Spinal cord (tissue), 10 donors: ENCODE measurements around the gene SH2D1B. TPM values are rescaled to one million over a fixed set of nuclear protein-coding genes. Genes with fewer than 3 reads are reported as not detected.
"Not testable (repeated sequence)": the region's sequence is repeated elsewhere in the genome, so short reads cannot be mapped to it uniquely, and the experiment has no call there.

Source experiments
- DNase-seq, 6 donors: peaks; one replicate each; pipeline versions ENCODE4 v3.0.0 to v3.0.0-alpha.2; 2013 to 2015; ENCODE audit warnings: low spot score in 6 of 6, low read depth in 4 of 6
- H3K27ac ChIP-seq: one replicate; pipeline ENCODE4 v1.5.1; 2013; ENCODE audit warnings: low read depth, low read length, control low read depth
- H3K27me3 ChIP-seq: one replicate; pipeline ENCODE4 v1.6.1; 2013; ENCODE audit warnings: low read length; ENCODE audit not compliant: control insufficient read depth, insufficient read depth
- H3K36me3 ChIP-seq: one replicate; pipeline ENCODE4 v1.6.1; 2013; ENCODE audit warnings: low read length; ENCODE audit not compliant: control insufficient read depth, insufficient read depth
- H3K4me1 ChIP-seq: one replicate; pipeline ENCODE4 v1.6.1; 2013; ENCODE audit warnings: low read length; ENCODE audit not compliant: control insufficient read depth, insufficient read depth
- H3K4me3 ChIP-seq: one replicate; pipeline ENCODE4 v1.5.1; 2013; ENCODE audit warnings: low read depth, low read length, control low read depth
- H3K9me3 ChIP-seq: one replicate; pipeline ENCODE4 v1.6.1; 2013; ENCODE audit warnings: low read length; ENCODE audit not compliant: control insufficient read depth, insufficient read depth
- WGBS: methylation state at CpG from one replicate; pipeline ENCODE4 v1.1.5; 2013; ENCODE audit warnings: missing lambda C conversion rate; ENCODE audit not compliant: insufficient coverage; 5-methylcytosine and 5-hydroxymethylcytosine counted together
- polyA plus RNA-seq, 2 donors: library from polyadenylated mRNA; unstranded; fragments of 120-200 nt; gene quantifications; one replicate each; pipeline ENCODE4 v1.2.1, GENCODE V29; 2013; ENCODE audit not compliant: insufficient read length in 2 of 2
- total RNA-seq, 2 donors: library from RNA; depleted of rRNA in 1 of 2; stranded (reverse); fragments of 120-200 nt in 1 of 2; fragments of >200 nt in 1 of 2; gene quantifications; one replicate each; pipeline versions ENCODE4 v1.2.3 to v1.2.4, GENCODE V29; 2013 to 2014
- donor health status: healthy.

Gene SH2D1B
- total and polyA plus RNA-seq, 4 donors, result 0.10 to 0.17 TPM; not detected in 2

DNA sequence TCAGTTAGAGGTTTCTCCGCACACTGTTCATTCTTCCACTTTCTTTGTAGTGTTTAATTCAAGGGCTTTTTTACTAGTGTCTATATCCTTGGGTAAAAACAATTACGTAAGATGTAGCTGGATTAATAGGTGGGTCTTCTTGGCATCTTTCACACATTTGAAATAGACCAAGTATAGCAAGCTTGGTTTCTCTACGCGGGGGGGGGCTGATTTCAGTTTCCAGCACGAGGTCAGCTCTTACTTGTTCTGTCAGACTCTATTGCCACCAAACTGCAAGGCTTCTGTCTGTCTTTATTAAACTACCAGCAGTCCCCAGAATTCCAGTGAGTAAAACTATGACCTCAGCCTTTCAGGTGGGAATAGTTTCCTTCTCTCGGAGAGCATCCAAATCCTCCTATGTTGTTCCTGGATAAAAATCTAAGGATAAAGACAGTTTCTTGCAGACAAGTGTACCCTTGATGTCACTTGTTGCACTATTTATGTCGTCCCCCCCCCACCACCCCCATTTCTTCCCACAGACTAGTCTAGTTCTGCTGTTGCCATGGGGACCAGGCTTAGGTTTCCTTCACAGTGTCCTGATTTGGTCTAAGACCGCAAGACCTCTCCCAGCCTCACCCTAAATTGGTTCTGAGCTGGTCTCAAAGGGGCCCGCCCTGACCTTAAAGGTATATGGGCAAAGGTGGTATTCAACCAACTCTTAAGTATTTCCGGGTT lies 52.3 kb downstream of the SH2D1B start:
- no peaks in the 10 kb centered on the region for H3K9me3 ChIP-seq
- H3K36me3 ChIP-seq, result peaks cover 19% of the 10 kb centered on the region
- no peak overlapping the region for H3K27ac ChIP-seq
- no peak for DNase-seq
- no peak overlapping the region for H3K4me3 ChIP-seq
- no peaks in the 10 kb centered on the region for H3K27me3 ChIP-seq
- H3K4me1 ChIP-seq, result peaks cover 5% of the 10 kb centered on the region
- 84% methylated on average over 9 of the region's 10 CpGs for WGBS

DNA sequence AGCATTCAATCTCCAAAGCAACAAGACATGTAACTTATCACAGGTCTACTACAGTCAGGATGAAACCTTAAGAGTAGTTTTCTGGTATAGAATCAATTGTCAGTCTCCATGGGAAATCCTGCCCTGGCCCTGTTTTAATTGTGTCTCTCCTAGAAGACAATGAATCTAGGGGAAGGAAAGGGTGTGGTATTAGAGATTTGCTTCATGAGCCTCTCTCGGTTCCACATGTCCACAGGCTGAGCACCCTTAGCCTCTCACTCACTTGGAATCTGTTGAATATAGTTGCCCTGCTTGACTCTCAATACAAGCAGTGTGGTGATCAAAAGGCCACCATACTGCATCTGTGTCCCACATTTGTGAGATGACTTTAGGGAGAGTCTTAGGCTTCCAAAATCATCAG lies 53.0 kb downstream of the SH2D1B start:
- Histone ChIP-seq H3K36me3 (peaks cover 19% of the 10 kb centered on the region), H3K4me1 (peaks cover 5% of the 10 kb centered on the region), H3K27ac (no peak overlapping the region), H3K27me3 (no peaks in the 10 kb centered on the region), H3K9me3 (no peaks in the 10 kb centered on the region), H3K4me3 (no peak overlapping the region)
- no peak for DNase-seq
- no CpG with 5 or more reads among the region's 1 CpG for WGBS

DNA sequence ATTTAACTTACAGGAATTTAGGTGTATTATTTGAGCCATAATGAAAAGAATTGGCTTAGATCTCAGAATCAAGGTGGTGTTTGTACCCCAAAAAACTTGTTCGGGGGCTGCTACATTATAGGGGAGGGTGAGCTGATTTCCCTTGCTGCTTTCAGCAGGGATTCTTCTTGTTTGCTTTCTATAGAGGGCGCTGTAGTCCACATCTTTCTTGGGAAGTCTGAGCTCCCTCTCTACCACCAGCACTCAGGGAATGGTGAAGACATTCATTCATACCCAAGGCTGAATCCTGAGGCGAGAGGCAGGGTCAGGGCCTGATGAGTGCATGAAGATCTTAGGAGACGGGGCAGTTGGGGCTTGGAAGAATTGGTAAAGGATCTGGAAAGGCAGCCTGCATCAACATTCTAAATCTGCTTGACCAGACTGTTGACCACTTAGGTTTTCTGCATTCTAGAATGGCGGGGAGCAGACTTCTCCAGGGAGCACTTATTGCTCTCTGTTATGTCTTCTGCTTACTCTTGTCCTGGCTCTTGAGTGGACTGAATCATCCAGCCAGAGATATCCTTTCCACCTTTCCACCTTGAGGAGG lies 54.2 kb downstream of the SH2D1B start:
- WGBS, result 83% methylated on average over 2 of the region's 5 CpGs
- Histone ChIP-seq H3K4me1 (peaks cover 8% of the 10 kb centered on the region), H3K36me3 (peaks cover 21% of the 10 kb centered on the region), H3K27me3 (no peaks in the 10 kb centered on the region), H3K4me3 (no peak overlapping the region), H3K27ac (no peak overlapping the region), H3K9me3 (no peaks in the 10 kb centered on the region)
- DNase-seq, result peak in 1 of 6 donors; percentile 17

DNA sequence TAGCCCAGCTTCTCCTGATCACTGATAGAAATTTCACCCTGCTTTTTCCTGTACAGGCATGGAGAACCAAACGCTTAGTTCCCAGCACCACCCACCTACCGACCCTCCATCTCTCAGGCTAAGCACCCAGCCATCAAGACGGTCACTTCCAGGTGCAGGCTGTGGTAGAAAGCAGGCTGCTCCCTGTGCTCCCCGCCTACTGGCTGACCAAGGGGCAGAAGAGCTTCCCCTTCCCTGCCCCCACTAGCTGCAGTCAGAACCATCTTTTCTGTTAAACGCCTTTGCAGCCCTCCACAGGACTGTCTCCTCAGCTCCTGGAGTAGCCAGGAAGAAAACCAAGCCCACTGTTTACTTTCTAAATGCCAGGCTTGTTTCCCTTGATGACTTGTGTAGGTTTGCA lies 58.2 kb downstream of the SH2D1B start:
- H3K9me3 ChIP-seq, result no peaks in the 10 kb centered on the region
- no peak overlapping the region for H3K4me3 ChIP-seq
- no peak for DNase-seq
- H3K4me1 ChIP-seq, result peaks cover 8% of the 10 kb centered on the region
- H3K36me3 ChIP-seq, result peaks cover 21% of the 10 kb centered on the region
- WGBS, result 72% methylated on average over 4 of the region's 5 CpGs
- H3K27ac ChIP-seq, result no peak overlapping the region
- H3K27me3 ChIP-seq, result no peaks in the 10 kb centered on the region

DNA sequence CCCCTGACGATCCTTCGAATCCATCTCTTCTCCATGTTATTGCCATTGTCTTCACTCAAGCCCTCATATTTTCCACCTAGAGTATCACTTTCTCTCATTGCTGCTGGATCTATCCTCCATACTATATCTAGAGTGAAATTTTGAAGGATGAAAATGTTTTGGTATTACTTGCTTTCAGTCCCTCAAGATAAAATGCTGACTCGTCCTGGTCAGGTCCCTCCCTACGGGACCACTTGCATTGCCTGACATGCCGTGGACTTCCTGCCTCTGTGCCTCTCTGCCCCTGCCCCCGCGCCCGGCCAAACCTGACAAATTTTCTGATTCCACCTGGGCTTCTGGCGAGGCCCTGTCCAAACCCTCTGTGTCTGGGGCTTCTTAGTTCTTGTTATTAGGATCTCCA lies 58.9 kb downstream of the SH2D1B start:
- peaks cover 8% of the 10 kb centered on the region for H3K4me1 ChIP-seq
- peaks cover 21% of the 10 kb centered on the region for H3K36me3 ChIP-seq
- no peaks in the 10 kb centered on the region for H3K9me3 ChIP-seq
- H3K4me3 ChIP-seq, result no peak overlapping the region
- DNase-seq, result no peak
- WGBS, result 83% methylated on average over 5 of the region's 9 CpGs
- no peak overlapping the region for H3K27ac ChIP-seq
- H3K27me3 ChIP-seq, result no peaks in the 10 kb centered on the region

DNA sequence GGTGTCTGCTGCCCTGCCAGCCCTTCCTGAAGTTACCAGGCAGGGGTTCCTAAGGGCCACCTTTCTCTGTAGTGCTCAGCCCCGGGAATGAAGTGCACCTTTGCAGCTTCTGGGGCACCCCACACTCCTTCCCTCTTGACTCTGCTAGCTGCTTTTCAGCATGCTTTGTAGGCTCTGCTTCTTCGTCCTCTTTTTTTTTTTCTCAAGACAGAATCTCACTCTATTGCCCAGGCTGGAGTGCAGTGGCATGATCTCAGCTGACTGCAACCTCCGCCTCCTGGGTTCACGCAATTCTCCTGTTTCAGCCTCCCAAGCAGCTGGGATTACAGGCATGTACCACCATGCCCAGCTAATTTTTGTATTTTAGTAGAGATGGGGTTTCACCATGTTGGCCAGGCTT lies 60.1 kb downstream of the SH2D1B start:
- not testable (repeated sequence) for H3K27ac ChIP-seq, H3K4me1 ChIP-seq, DNase-seq, H3K27me3 ChIP-seq, H3K4me3 ChIP-seq, H3K9me3 ChIP-seq
- 100% methylated on average over 1 of the region's 4 CpGs for WGBS
- peaks cover 19% of the 10 kb centered on the region for H3K36me3 ChIP-seq

DNA sequence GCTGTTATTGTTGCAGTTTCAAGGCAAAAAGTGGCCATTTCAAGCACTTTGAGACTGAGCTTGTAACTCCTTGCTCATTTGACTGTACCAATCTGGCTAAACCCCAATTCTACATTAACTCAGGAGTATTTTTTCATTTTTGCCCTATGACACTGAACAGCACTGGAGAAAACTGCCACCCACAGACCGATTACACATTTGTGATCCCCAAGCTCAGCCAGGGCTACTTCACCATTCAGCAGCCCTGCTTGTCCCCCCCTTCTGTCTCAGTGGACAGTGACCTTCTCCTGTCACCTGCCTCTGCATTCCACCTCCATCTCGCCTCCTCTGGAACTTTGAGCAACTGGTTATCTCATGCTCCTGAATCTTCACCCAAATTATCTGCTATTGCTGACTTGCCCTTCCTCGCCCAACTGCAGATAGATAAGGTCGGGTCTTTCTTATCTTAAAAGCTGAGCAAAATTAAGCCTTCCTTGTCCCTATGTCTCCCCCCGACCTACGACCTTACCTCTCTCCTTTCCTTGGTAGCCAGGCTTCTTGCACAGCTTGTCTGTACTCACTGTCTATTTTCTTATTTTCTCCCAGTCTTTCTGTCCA lies 60.6 kb downstream of the SH2D1B start:
- Histone ChIP-seq H3K4me1 (peaks cover 8% of the 10 kb centered on the region), H3K36me3 (peaks cover 13% of the 10 kb centered on the region), H3K27ac (no peak overlapping the region), H3K4me3 (no peak overlapping the region), H3K9me3 (no peaks in the 10 kb centered on the region), H3K27me3 (no peaks in the 10 kb centered on the region)
- DNase-seq, result no peak
- 94% methylated on average over 6 of the region's 6 CpGs for WGBS

DNA sequence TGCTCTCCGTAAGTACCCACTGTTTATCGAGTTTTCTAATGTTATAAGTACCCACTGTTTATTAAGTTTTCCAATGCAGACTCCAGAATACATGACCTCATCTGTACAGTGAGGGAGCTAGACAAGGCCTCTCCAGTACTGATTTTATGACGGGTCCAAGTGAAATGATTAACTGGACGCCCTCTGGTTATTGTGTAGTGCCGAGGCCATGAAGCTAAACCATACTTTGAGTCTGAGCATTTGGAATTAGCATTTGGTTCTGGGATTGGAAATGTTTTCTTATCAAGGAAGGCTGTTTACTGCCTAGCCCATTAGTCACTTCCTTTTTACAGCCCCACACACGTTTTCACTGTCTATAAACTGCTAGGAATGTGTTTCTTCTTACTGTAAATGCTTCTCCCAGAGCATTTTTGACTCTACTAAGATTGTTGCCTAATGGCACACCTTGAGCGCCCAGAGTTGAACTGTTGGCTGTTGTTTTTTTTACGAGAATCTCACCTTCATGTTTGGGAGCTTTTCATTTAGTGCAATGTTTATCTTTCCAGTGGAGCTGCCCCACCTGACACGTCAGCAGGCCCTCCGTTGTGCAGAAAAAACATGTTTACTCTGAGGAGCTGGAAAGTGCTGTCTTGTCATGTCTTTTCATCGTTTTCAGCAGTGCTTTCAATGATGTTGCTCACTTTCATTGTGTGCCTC lies 62.2 kb downstream of the SH2D1B start:
- no peak for DNase-seq
- Histone ChIP-seq H3K9me3 (no peaks in the 10 kb centered on the region), H3K27me3 (no peaks in the 10 kb centered on the region), H3K27ac (no peak overlapping the region), H3K36me3 (peaks cover 2% of the 10 kb centered on the region), H3K4me3 (no peak overlapping the region), H3K4me1 (peaks cover 8% of the 10 kb centered on the region)
- 62% methylated on average over 7 of the region's 11 CpGs for WGBS

DNA sequence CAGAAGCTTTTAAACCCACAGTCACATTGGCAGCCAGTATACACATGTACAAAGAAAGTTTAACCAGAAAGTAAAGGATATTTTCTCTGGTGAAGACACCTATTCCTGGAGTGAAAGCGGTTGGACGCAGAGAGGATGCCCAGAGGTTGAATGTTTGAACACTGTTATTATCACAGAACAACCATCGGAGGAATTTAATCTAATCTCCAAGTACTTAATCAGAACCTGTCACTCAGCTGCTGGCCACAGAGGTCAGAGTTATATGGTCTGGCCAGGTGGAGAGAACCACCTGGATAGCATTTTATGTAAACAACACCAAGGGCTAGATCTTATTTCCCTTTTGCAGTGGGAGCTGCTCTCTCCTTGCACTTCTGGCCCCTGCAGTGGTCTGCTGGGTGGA lies 64.7 kb downstream of the SH2D1B start:
- no CpG with 5 or more reads among the region's 3 CpGs for WGBS
- no peak overlapping the region for H3K27ac ChIP-seq
- peaks cover 4% of the 10 kb centered on the region for H3K36me3 ChIP-seq
- H3K27me3 ChIP-seq, result no peaks in the 10 kb centered on the region
- DNase-seq, result no peak
- H3K4me3 ChIP-seq, result no peak overlapping the region
- H3K4me1 ChIP-seq, result peaks cover 5% of the 10 kb centered on the region
- no peaks in the 10 kb centered on the region for H3K9me3 ChIP-seq
